C4-2B (cell line): ENCODE measurements around the gene ITPR1.

Experiments used
- H3K27ac ChIP-seq: fragments of 450-650 bp; 2 replicates; pipeline ENCODE4 v1.5.1; 2017
- CTCF ChIP-seq: fragments of 450-650 bp; conservative IDR thresholded peaks from 2 replicates; pipeline ENCODE4 v1.5.1; 2017; ENCODE audit warnings: mild to moderate bottlenecking
- ZFX ChIP-seq: fragments of 450-650 bp; IDR thresholded peaks from 2 replicates; pipeline ENCODE4 v1.6.1; 2017

Gene ITPR1

GRCh38 chr3:4656626-4657328 is 163.6 kb downstream of the ITPR1 start:
- H3K27ac ChIP-seq, result no peak overlapping the region
- no peak for TF ChIP-seq ZFX
- no peak for TF ChIP-seq CTCF

GRCh38 chr3:4660936-4661335 is 167.8 kb downstream of the ITPR1 start:
- no peak overlapping the region for H3K27ac ChIP-seq
- TF ChIP-seq CTCF (no peak), ZFX (no peak)

- no peak overlapping the region for H3K27ac ChIP-seq
- TF ChIP-seq ZFX, result no peak
- TF ChIP-seq CTCF, result no peak
Measured at GRCh38 chr3:4664412-4664811, 171.3 kb downstream of the ITPR1 start.

GRCh38 chr3:4665197-4665596 is 172.0 kb downstream of the ITPR1 start:
- H3K27ac ChIP-seq, result no peak overlapping the region

GRCh38 chr3:4666071-4666470 is 172.9 kb downstream of the ITPR1 start:
- TF ChIP-seq ZFX, result no peak
- no peak for TF ChIP-seq CTCF

More at GRCh38 chr3:4665197-4665596, 172.0 kb downstream of the ITPR1 start:
- no peak for TF ChIP-seq CTCF
- TF ChIP-seq ZFX, result no peak

GRCh38 chr3:4670352-4670751 is 177.2 kb downstream of the ITPR1 start:
- no peak overlapping the region for H3K27ac ChIP-seq
- TF ChIP-seq ZFX, result no peak
- TF ChIP-seq CTCF, result peak; percentile 63

More at GRCh38 chr3:4666071-4666470, 172.9 kb downstream of the ITPR1 start:
- H3K27ac ChIP-seq, result no peak overlapping the region

- TF ChIP-seq ZFX (no peak), CTCF (no peak)
- H3K27ac ChIP-seq, result no peak overlapping the region
Measured at GRCh38 chr3:4672725-4673275, 179.7 kb downstream of the ITPR1 start.
